ENCODE measurements around the gene SH3RF3. TPM values are rescaled to one million over a fixed set of nuclear protein-coding genes. Genes with fewer than 3 reads are reported as not detected.

The SH3RF3 gene
- polyA plus RNA-seq, 1 donor (not counting 4 experiments of a cell fraction or from before 2014, with no cell fraction given), result 0.08 TPM

GRCh38 chr2:109210431-109211200, 81.6 kb downstream of the SH3RF3 start:
- Histone ChIP-seq H3K4me1 (ENCODE audit: control insufficient read depth, extremely low read depth, insufficient read depth, low read length) (peaks cover 26% of the 10 kb centered on the region), H4K20me1 (ENCODE audit: control insufficient read depth, extremely low read depth, insufficient read depth, low read length) (no peaks in the 10 kb centered on the region), H2AFZ (ENCODE audit: control insufficient read depth, low read length) (no peak overlapping the region), H3K27me3 (ENCODE audit: control insufficient read depth, extremely low read depth, insufficient read depth, low read length) (peaks cover 50% of the 10 kb centered on the region), H3K27ac (ENCODE audit: control insufficient read depth, insufficient read depth, low read length) (no peak overlapping the region), H3K9ac (ENCODE audit: control insufficient read depth, extremely low read depth, insufficient read depth, low read length) (no peak overlapping the region), H3K9me3 (ENCODE audit: control insufficient read depth, low read depth, low read length) (no peaks in the 10 kb centered on the region), H3K4me2 (ENCODE audit: control insufficient read depth, extremely low read depth, insufficient read depth, low read depth, low read length) (no peak overlapping the region), H3K79me2 (ENCODE audit: control insufficient read depth, insufficient read depth, low read length) (no peaks in the 10 kb centered on the region), H3K9me1 (ENCODE audit: control insufficient read depth, extremely low read depth, insufficient read depth, low read length) (no peaks in the 10 kb centered on the region), H3K4me3 (ENCODE audit: control insufficient read depth in 2 of 3, extremely low read depth in 1 of 3, insufficient read depth in 2 of 3, low read depth in 1 of 3, low read length in 3 of 3) (no peak overlapping the region), H3K36me3 (ENCODE audit: control insufficient read depth in 2 of 2, extremely low read depth in 1 of 2, insufficient read depth in 2 of 2, low read length in 2 of 2) (no peaks in the 10 kb centered on the region)
- no peak for FAIRE-seq
- dilution Hi-C loops (cut with MboI; ENCODE audit: extremely low pct_ligation_motif_present, low sequenced_read_pairs), result no loop called here
- no peak for DNase-seq (ENCODE audit: low read depth, low spot score)
- TF ChIP-seq CTCF (optimal IDR thresholded peaks at IDR 0.05 in 1 of 3, IDR thresholded peaks at IDR 0.05 in 1 of 3, conservative IDR thresholded peaks at IDR 0.05 in 1 of 3; ENCODE audit: extremely low read depth in 1 of 3, insufficient read depth in 2 of 3, low read length in 3 of 3) (no peak), EZH2 (IDR thresholded peaks at IDR 0.05; ENCODE audit: low read length) (no peak)

GRCh38 chr2:109211315-109211714, 82.3 kb downstream of the SH3RF3 start:
- Histone ChIP-seq H3K9ac (ENCODE audit: control insufficient read depth, extremely low read depth, insufficient read depth, low read length) (no peak overlapping the region), H3K79me2 (ENCODE audit: control insufficient read depth, insufficient read depth, low read length) (no peaks in the 10 kb centered on the region), H2AFZ (ENCODE audit: control insufficient read depth, low read length) (no peak overlapping the region), H3K4me1 (ENCODE audit: control insufficient read depth, extremely low read depth, insufficient read depth, low read length) (peaks cover 26% of the 10 kb centered on the region), H3K27me3 (ENCODE audit: control insufficient read depth, extremely low read depth, insufficient read depth, low read length) (peaks cover 57% of the 10 kb centered on the region), H3K36me3 (ENCODE audit: control insufficient read depth in 2 of 2, extremely low read depth in 1 of 2, insufficient read depth in 2 of 2, low read length in 2 of 2) (no peaks in the 10 kb centered on the region), H4K20me1 (ENCODE audit: control insufficient read depth, extremely low read depth, insufficient read depth, low read length) (no peaks in the 10 kb centered on the region), H3K27ac (ENCODE audit: control insufficient read depth, insufficient read depth, low read length) (no peak overlapping the region), H3K4me2 (ENCODE audit: control insufficient read depth, extremely low read depth, insufficient read depth, low read depth, low read length) (no peak overlapping the region), H3K4me3 (ENCODE audit: control insufficient read depth in 2 of 3, extremely low read depth in 1 of 3, insufficient read depth in 2 of 3, low read depth in 1 of 3, low read length in 3 of 3) (no peak overlapping the region), H3K9me3 (ENCODE audit: control insufficient read depth, low read depth, low read length) (no peaks in the 10 kb centered on the region), H3K9me1 (ENCODE audit: control insufficient read depth, extremely low read depth, insufficient read depth, low read length) (no peaks in the 10 kb centered on the region)
- FAIRE-seq (no peak), DNase-seq (ENCODE audit: low read depth, low spot score) (no peak)
- no peak for TF ChIP-seq CTCF (optimal IDR thresholded peaks at IDR 0.05 in 1 of 3, IDR thresholded peaks at IDR 0.05 in 1 of 3, conservative IDR thresholded peaks at IDR 0.05 in 1 of 3; ENCODE audit: extremely low read depth in 1 of 3, insufficient read depth in 2 of 3, low read length in 3 of 3)
- no peak for TF ChIP-seq EZH2 (IDR thresholded peaks at IDR 0.05; ENCODE audit: low read length)
- dilution Hi-C loops (cut with MboI; ENCODE audit: extremely low pct_ligation_motif_present, low sequenced_read_pairs), result no loop called here

Data from keratinocyte (primary cell).